A549 (cell line): ENCODE data around the gene NEURL2. TPM values are rescaled to one million over a fixed set of nuclear protein-coding genes. Genes with fewer than 3 reads are reported as not detected.

Experiments used
- ATAC-seq, 2 experiments: fragments of 200-7000 bp in 1 of 2; fragments of >200 bp in 1 of 2; cut with Nextera tagmentation in 1 of 2; cut with Tn5 transposase in 1 of 2; 3 replicates each; pipeline versions ENCODE4 v1.8.0 to v1.9.1; 2018 to 2020; ENCODE audit warnings: mild to moderate bottlenecking in 1 of 2, moderate library complexity in 1 of 2
- CTCF ChIA-PET: fragments of 300-600 bp; sonication (Branson Sonifier 250); formaldehyde crosslinking; extraction: SDS; loops from one replicate; lab custom pipeline; 2021; ENCODE audit warnings: antibody characterized with exemption, inconsistent platforms; lab: Yijun Ruan, JAX
- POLR2A ChIA-PET: fragments of 350-600 bp; formaldehyde crosslinking; extraction: SDS; loops from one replicate; lab custom pipeline; 2021; ENCODE audit warnings: antibody characterized with exemption, inconsistent platforms; lab: Yijun Ruan, JAX
- DNase-seq, 2 experiments: peaks; one replicate each; pipeline versions ENCODE4 v3.0.0 to v3.0.0-alpha.2; 2011 to 2016; ENCODE audit warnings: low read depth in 1 of 2, low spot score in 1 of 2
- FAIRE-seq: peaks from 2 replicates; lab custom pipeline; 2011; peaks lifted over from hg19 to GRCh38; lab: Jason Lieb, UNC
- H3K27ac ChIP-seq, 2 experiments: fragments of >200 bp; sonication (Bioruptor Twin); formaldehyde crosslinking; 3 replicates each; pipeline ENCODE4 v1.5.1; 2016 to 2017
- H3K4me1 ChIP-seq: fragments of >200 bp; sonication (Bioruptor Twin); formaldehyde crosslinking; 3 replicates; pipeline ENCODE4 v1.6.1; 2016
- H3K4me2 ChIP-seq: fragments of >200 bp; sonication (Bioruptor Twin); formaldehyde crosslinking; 3 replicates; pipeline ENCODE4 v1.6.1; 2016
- H3K4me3 ChIP-seq: fragments of >200 bp; sonication (Bioruptor Twin); formaldehyde crosslinking; 3 replicates; pipeline ENCODE4 v1.5.1; 2016
- H3K9me3 ChIP-seq: fragments of >200 bp; sonication (Bioruptor Twin); formaldehyde crosslinking; 3 replicates; pipeline ENCODE4 v1.6.1; 2016
- CEBPB ChIP-seq, 2 experiments: fragments of >200 bp in 1 of 2; sonication (Bioruptor Twin) in 1 of 2; formaldehyde crosslinking in 1 of 2; IDR thresholded peaks; 2 replicates each; pipeline ENCODE4 v1.6.1; 2012 to 2016
- CHD4 ChIP-seq: fragments of 200-600 bp; sonication (generic); IDR thresholded peaks from 2 replicates; pipeline ENCODE4 v1.6.1; 2016; ENCODE audit warnings: antibody characterized with exemption, mild to moderate bottlenecking, borderline replicate concordance
- ELK1 ChIP-seq: fragments of 150-350 bp; IDR thresholded peaks from 2 replicates; pipeline ENCODE4 v1.6.1; 2014; ENCODE audit warnings: low read depth, mild to moderate bottlenecking, low read length
- ESRRA ChIP-seq: fragments of 150-350 bp; IDR thresholded peaks from 2 replicates; pipeline ENCODE4 v1.6.1; 2014; ENCODE audit warnings: mild to moderate bottlenecking, low read length, borderline replicate concordance
- GATA3 ChIP-seq: IDR thresholded peaks from 2 replicates; pipeline ENCODE4 v1.6.1; 2012; ENCODE audit warnings: borderline replicate concordance
- HES2 ChIP-seq: fragments of >200 bp; sonication (Bioruptor Twin); formaldehyde crosslinking; IDR thresholded peaks from 2 replicates; pipeline ENCODE4 v1.6.1; 2016
- HOXA7 ChIP-seq: fragments of 250-450 bp; sonication (Bioruptor Pico); IDR thresholded peaks from 2 replicates; pipeline ENCODE4 v1.5.0; 2020; ENCODE audit warnings: mild to moderate bottlenecking, moderate library complexity
- HOXB13 ChIP-seq: fragments of 250-450 bp; sonication (Bioruptor Pico); IDR thresholded peaks from 2 replicates; pipeline ENCODE4 v1.5.0; 2020; ENCODE audit warnings: low read depth, mild to moderate bottlenecking, moderate library complexity
- HOXB5 ChIP-seq: fragments of 250-450 bp; sonication (Bioruptor Pico); IDR thresholded peaks from 2 replicates; pipeline ENCODE4 v1.5.0; 2020; ENCODE audit warnings: mild to moderate bottlenecking, moderate library complexity
- JUN ChIP-seq, 2 experiments: fragments of >200 bp; sonication (Bioruptor Twin); formaldehyde crosslinking; IDR thresholded peaks; 2 replicates in 1 of 2; 3 replicates in 1 of 2; pipeline ENCODE4 v1.6.1; 2016 to 2017
- KDM5A ChIP-seq: fragments of 200-600 bp; sonication (generic); IDR thresholded peaks from 2 replicates; pipeline ENCODE4 v1.6.1; 2016; ENCODE audit warnings: antibody characterized with exemption, mild to moderate bottlenecking
- NPAS2 ChIP-seq: fragments of 250-450 bp; sonication (Bioruptor Pico); IDR thresholded peaks from 2 replicates; pipeline ENCODE4 v1.8.0; 2022; ENCODE audit warnings: mild to moderate bottlenecking, moderate library complexity, borderline replicate concordance
- NR3C1 ChIP-seq: fragments of >200 bp; sonication (Bioruptor Twin); formaldehyde crosslinking; IDR thresholded peaks from 3 replicates; pipeline ENCODE4 v1.6.1; 2017
- PBX3 ChIP-seq: IDR thresholded peaks from 2 replicates; pipeline ENCODE4 v1.6.1; 2012
- POLR2A ChIP-seq: IDR thresholded peaks from 2 replicates; pipeline ENCODE4 v1.6.1; 2012; ENCODE audit warnings: mild to moderate bottlenecking, low read length
- SMC3 ChIP-seq: fragments of >200 bp; sonication (Bioruptor Twin); formaldehyde crosslinking; IDR thresholded peaks from 3 replicates; pipeline ENCODE4 v1.6.1; 2018; ENCODE audit warnings: inconsistent platforms
- SREBF2 ChIP-seq: fragments of 450-650 bp; IDR thresholded peaks from 2 replicates; pipeline ENCODE4 v1.6.1; 2014; ENCODE audit warnings: mild to moderate bottlenecking, moderate library complexity
- TFCP2L1 ChIP-seq: fragments of 250-450 bp; sonication (Bioruptor Pico); IDR thresholded peaks from 2 replicates; pipeline ENCODE4 v1.5.0; 2021; ENCODE audit warnings: mild to moderate bottlenecking
- TP53 ChIP-seq: fragments of 250-450 bp; sonication (Bioruptor Pico); IDR thresholded peaks from 2 replicates; pipeline ENCODE4 v1.5.0; 2021; ENCODE audit warnings: mild to moderate bottlenecking, moderate library complexity
- ZC3H11A ChIP-seq: fragments of 450-650 bp; IDR thresholded peaks from 2 replicates; pipeline ENCODE4 v1.6.1; 2014; ENCODE audit warnings: antibody characterized with exemption, mild to moderate bottlenecking
- ZFP36 ChIP-seq: fragments of 450-650 bp; IDR thresholded peaks from 2 replicates; pipeline ENCODE4 v1.6.1; 2014; ENCODE audit warnings: borderline replicate concordance; ENCODE audit not compliant: partially characterized antibody
- WGBS: methylation state at CpG from one replicate; pipeline ENCODE4 v1.1.6; 2017; ENCODE audit errors: missing lambda C conversion rate; 5-methylcytosine and 5-hydroxymethylcytosine counted together
- polyA plus RNA-seq, 4 experiments: library from polyadenylated mRNA; depleted of rRNA in 3 of 4; stranded (reverse); fragments of >200 nt; fragmentation: RNase III in 1 of 4; extraction: RNeasy Plus Mini Kit Qiagen cat#74134 plus additional on column Dnase treatment in 1 of 4; gene quantifications; 2 replicates in 3 of 4; 3 replicates in 1 of 4; pipeline ENCODE4 v1.2.3, GENCODE V29; 2011 to 2017

NEURL2 gene
- polyA plus RNA-seq, 2 of the 4 experiments (the other 2 are of a cell fraction) = 0.57 to 1.4 TPM

- Histone ChIP-seq H3K4me2 (no peak overlapping the region), H3K4me1 (no peaks in the 10 kb centered on the region), H3K9me3 (no peaks in the 10 kb centered on the region), H3K4me3 (no peak overlapping the region), H3K27ac (no peak overlapping the region)
- DNase-seq (no peak), ATAC-seq (no peak; a peak in 1 of 6 replicates), FAIRE-seq (no peak)
- POLR2A ChIA-PET = interaction anchor here (0.6 kb wide), 1 partner anchor 40 kb away, joined by 3 read pairs; the partner anchor contains the start of gene ZSWIM1
- CTCF ChIA-PET = interaction anchor here (0.6 to 2.2 kb wide), 6 partner anchors 10 to 156 kb away, joined by 3 to 6 read pairs (median 4); no protein-coding TSS in a partner anchor
- 97% methylated on average over 9 of the region's 10 CpGs for WGBS
- no peak for TF ChIP-seq CEBPB (IDR thresholded peaks at IDR 0.05)
- TF ChIP-seq TP53 (CRISPR knock-in tag) = no peak
- TF ChIP-seq KDM5A = no peak
- TF ChIP-seq PBX3 = no peak
- TF ChIP-seq TFCP2L1 (CRISPR knock-in tag) = no peak
- no peak for TF ChIP-seq NPAS2 (CRISPR knock-in tag)
- TF ChIP-seq HOXB13 (CRISPR knock-in tag) = no peak
These were observed 49.4 kb downstream of the NEURL2 start for GRCh38 chr20:45841407-45842129.

- POLR2A ChIA-PET = interaction anchor here (1.7 kb wide), 1 partner anchor 40 kb away, joined by 5 read pairs; no protein-coding TSS in a partner anchor
- ATAC-seq = no peak; a peak in 1 of 6 replicates
- TF ChIP-seq HES2 = no peak
- no peak for TF ChIP-seq PBX3
- no peak for TF ChIP-seq HOXA7 (CRISPR knock-in tag)
- TF ChIP-seq GATA3 = no peak
- no peak for TF ChIP-seq ESRRA
- TF ChIP-seq NR3C1 = no peak
- TF ChIP-seq JUN (IDR thresholded peaks at IDR 0.05) = no peak
- no peak for TF ChIP-seq POLR2A
- TF ChIP-seq HOXB5 (CRISPR knock-in tag) = no peak
- TF ChIP-seq ELK1 = no peak
- no peak for TF ChIP-seq SMC3
- no peak for TF ChIP-seq ZC3H11A
- no peak for TF ChIP-seq TFCP2L1 (CRISPR knock-in tag)
- no peak for TF ChIP-seq CHD4
- no peak for TF ChIP-seq ZFP36
- no peak for TF ChIP-seq SREBF2
- TF ChIP-seq, all 56 proteins: peak for 0
These were observed 50.3 kb downstream of the NEURL2 start for GRCh38 chr20:45840700-45841198.

More at GRCh38 chr20:45840700-45841198, 50.3 kb downstream of the NEURL2 start:
- Histone ChIP-seq H3K4me1 (no peaks in the 10 kb centered on the region), H3K9me3 (no peaks in the 10 kb centered on the region), H3K4me2 (no peak overlapping the region), H3K4me3 (no peak overlapping the region), H3K27ac (no peak overlapping the region)
- DNase-seq (no peak), FAIRE-seq (no peak)
- 93% methylated on average over 15 of the region's 25 CpGs for WGBS
- CTCF ChIA-PET = interaction anchor here (0.6 to 2.2 kb wide), 3 partner anchors 27 to 157 kb away, joined by 3 to 6 read pairs (median 6); no protein-coding TSS in a partner anchor

Other genes starting within 250 kb of the NEURL2 start
- not detected in 2 replicates for gene WFDC11, start 221.0 kb downstream of the NEURL2 start, polyA plus RNA-seq (2011; rRNA removed)
- gene WFDC11, start 221.0 kb downstream of the NEURL2 start, polyA plus RNA-seq (2017; fragmentation: RNase III; extraction: RNeasy Plus Mini Kit Qiagen cat#74134 plus additional on column Dnase treatment) = not detected in 3 replicates
- not detected in 2 replicates for gene WFDC13, start 189.2 kb downstream of the NEURL2 start, polyA plus RNA-seq (2011; rRNA removed)
- gene WFDC13, start 189.2 kb downstream of the NEURL2 start, polyA plus RNA-seq (2017; fragmentation: RNase III; extraction: RNeasy Plus Mini Kit Qiagen cat#74134 plus additional on column Dnase treatment) = not detected in 3 replicates
- gene WFDC10B, start 186.2 kb downstream of the NEURL2 start, polyA plus RNA-seq (2011; rRNA removed) = not detected in 2 replicates
- gene WFDC10B, start 186.2 kb downstream of the NEURL2 start, polyA plus RNA-seq (2017; fragmentation: RNase III; extraction: RNeasy Plus Mini Kit Qiagen cat#74134 plus additional on column Dnase treatment) = not detected in 3 replicates
- gene SPINT4, start 168.9 kb downstream of the NEURL2 start, polyA plus RNA-seq (2011; rRNA removed) = not detected in 2 replicates
- not detected in 3 replicates for gene SPINT4, start 168.9 kb downstream of the NEURL2 start, polyA plus RNA-seq (2017; fragmentation: RNase III; extraction: RNeasy Plus Mini Kit Qiagen cat#74134 plus additional on column Dnase treatment)
- gene WFDC3, start 99.3 kb downstream of the NEURL2 start, polyA plus RNA-seq (2011; rRNA removed) = 0.34 TPM in 1 of 2 replicates, not detected in the other
- gene WFDC3, start 99.3 kb downstream of the NEURL2 start, polyA plus RNA-seq (2017; fragmentation: RNase III; extraction: RNeasy Plus Mini Kit Qiagen cat#74134 plus additional on column Dnase treatment) = not detected in 3 replicates
- gene DNTTIP1, start 99.3 kb downstream of the NEURL2 start, polyA plus RNA-seq (2011; rRNA removed) = 34.1 and 38.3 TPM in 2 replicates
- 24.9 to 26.0 TPM (median 25.3 TPM) in 3 replicates for gene DNTTIP1, start 99.3 kb downstream of the NEURL2 start, polyA plus RNA-seq (2017; fragmentation: RNase III; extraction: RNeasy Plus Mini Kit Qiagen cat#74134 plus additional on column Dnase treatment)
- gene UBE2C, start 78.6 kb downstream of the NEURL2 start, polyA plus RNA-seq (2011; rRNA removed) = 123 and 137 TPM in 2 replicates
- 188 to 212 TPM (median 189 TPM) in 3 replicates for gene UBE2C, start 78.6 kb downstream of the NEURL2 start, polyA plus RNA-seq (2017; fragmentation: RNase III; extraction: RNeasy Plus Mini Kit Qiagen cat#74134 plus additional on column Dnase treatment)
- gene TNNC2, start 63.9 kb downstream of the NEURL2 start, polyA plus RNA-seq (2011; rRNA removed) = 0.23 TPM in 1 of 2 replicates, not detected in the other
- gene TNNC2, start 63.9 kb downstream of the NEURL2 start, polyA plus RNA-seq (2017; fragmentation: RNase III; extraction: RNeasy Plus Mini Kit Qiagen cat#74134 plus additional on column Dnase treatment) = 0.17 to 0.22 TPM in 2 of 3 replicates, not detected in the other
- gene SNX21, start 57.4 kb downstream of the NEURL2 start, polyA plus RNA-seq (2011; rRNA removed) = 4.0 and 4.1 TPM in 2 replicates
- gene SNX21, start 57.4 kb downstream of the NEURL2 start, polyA plus RNA-seq (2017; fragmentation: RNase III; extraction: RNeasy Plus Mini Kit Qiagen cat#74134 plus additional on column Dnase treatment) = 4.9 to 7.7 TPM (median 7.0 TPM) in 3 replicates
- gene ACOT8, start 33.8 kb downstream of the NEURL2 start, polyA plus RNA-seq (2011; rRNA removed) = 18.5 and 19.8 TPM in 2 replicates
- gene ACOT8, start 33.8 kb downstream of the NEURL2 start, polyA plus RNA-seq (2017; fragmentation: RNase III; extraction: RNeasy Plus Mini Kit Qiagen cat#74134 plus additional on column Dnase treatment) = 12.6 to 14.7 TPM (median 14.0 TPM) in 3 replicates
- 1.3 and 1.9 TPM in 2 replicates for gene ZSWIM3, start 33.6 kb downstream of the NEURL2 start, polyA plus RNA-seq (2011; rRNA removed)
- gene ZSWIM3, start 33.6 kb downstream of the NEURL2 start, polyA plus RNA-seq (2017; fragmentation: RNase III; extraction: RNeasy Plus Mini Kit Qiagen cat#74134 plus additional on column Dnase treatment) = 1.0 to 1.1 TPM (median 1.1 TPM) in 3 replicates
- gene ZSWIM1, start 10.0 kb downstream of the NEURL2 start, polyA plus RNA-seq (2011; rRNA removed) = 4.7 and 7.6 TPM in 2 replicates
- gene ZSWIM1, start 10.0 kb downstream of the NEURL2 start, polyA plus RNA-seq (2017; fragmentation: RNase III; extraction: RNeasy Plus Mini Kit Qiagen cat#74134 plus additional on column Dnase treatment) = 5.8 to 6.6 TPM (median 6.1 TPM) in 3 replicates
- 0.31 and 0.54 TPM in 2 replicates for gene SPATA25, start 3.6 kb downstream of the NEURL2 start, polyA plus RNA-seq (2011; rRNA removed)
- 0.59 to 1.3 TPM (median 0.77 TPM) in 3 replicates for gene SPATA25, start 3.6 kb downstream of the NEURL2 start, polyA plus RNA-seq (2017; fragmentation: RNase III; extraction: RNeasy Plus Mini Kit Qiagen cat#74134 plus additional on column Dnase treatment)
- 53.1 and 61.2 TPM in 2 replicates for gene CTSA, start 127 bp upstream of the NEURL2 start, polyA plus RNA-seq (2011; rRNA removed)
- gene CTSA, start 127 bp upstream of the NEURL2 start, polyA plus RNA-seq (2017; fragmentation: RNase III; extraction: RNeasy Plus Mini Kit Qiagen cat#74134 plus additional on column Dnase treatment) = 76.4 to 95.6 TPM (median 93.2 TPM) in 3 replicates
- gene PLTP, start 20.9 kb upstream of the NEURL2 start, polyA plus RNA-seq (2011; rRNA removed) = 2.7 and 4.5 TPM in 2 replicates
- 0.97 to 1.6 TPM (median 1.5 TPM) in 3 replicates for gene PLTP, start 20.9 kb upstream of the NEURL2 start, polyA plus RNA-seq (2017; fragmentation: RNase III; extraction: RNeasy Plus Mini Kit Qiagen cat#74134 plus additional on column Dnase treatment)
- 19.7 and 24.3 TPM in 2 replicates for gene PCIF1, start 43.5 kb upstream of the NEURL2 start, polyA plus RNA-seq (2011; rRNA removed)
- 18.7 to 21.6 TPM (median 21.4 TPM) in 3 replicates for gene PCIF1, start 43.5 kb upstream of the NEURL2 start, polyA plus RNA-seq (2017; fragmentation: RNase III; extraction: RNeasy Plus Mini Kit Qiagen cat#74134 plus additional on column Dnase treatment)
- gene ZNF335, start 81.0 kb upstream of the NEURL2 start, polyA plus RNA-seq (2011; rRNA removed) = 7.3 and 8.4 TPM in 2 replicates
- 9.1 to 10.3 TPM (median 9.3 TPM) in 3 replicates for gene ZNF335, start 81.0 kb upstream of the NEURL2 start, polyA plus RNA-seq (2017; fragmentation: RNase III; extraction: RNeasy Plus Mini Kit Qiagen cat#74134 plus additional on column Dnase treatment)
- gene MMP9, start 117.7 kb upstream of the NEURL2 start, polyA plus RNA-seq (2011; rRNA removed) = 0.09 and 0.12 TPM in 2 replicates
- 0.06 to 0.34 TPM (median 0.24 TPM) in 3 replicates for gene MMP9, start 117.7 kb upstream of the NEURL2 start, polyA plus RNA-seq (2017; fragmentation: RNase III; extraction: RNeasy Plus Mini Kit Qiagen cat#74134 plus additional on column Dnase treatment)
- gene SLC12A5, start 138.0 kb upstream of the NEURL2 start, polyA plus RNA-seq (2011; rRNA removed) = 3.0 and 3.5 TPM in 2 replicates
- gene SLC12A5, start 138.0 kb upstream of the NEURL2 start, polyA plus RNA-seq (2017; fragmentation: RNase III; extraction: RNeasy Plus Mini Kit Qiagen cat#74134 plus additional on column Dnase treatment) = 10.8 to 11.7 TPM (median 11.5 TPM) in 3 replicates
- gene NCOA5, start 198.8 kb upstream of the NEURL2 start, polyA plus RNA-seq (2011; rRNA removed) = 22.2 and 28.0 TPM in 2 replicates
- 26.2 to 27.2 TPM (median 27.1 TPM) in 3 replicates for gene NCOA5, start 198.8 kb upstream of the NEURL2 start, polyA plus RNA-seq (2017; fragmentation: RNase III; extraction: RNeasy Plus Mini Kit Qiagen cat#74134 plus additional on column Dnase treatment)
- 5.2 and 7.0 TPM in 2 replicates for gene CD40, start 227.1 kb upstream of the NEURL2 start, polyA plus RNA-seq (2011; rRNA removed)
- 4.7 to 5.7 TPM (median 4.9 TPM) in 3 replicates for gene CD40, start 227.1 kb upstream of the NEURL2 start, polyA plus RNA-seq (2017; fragmentation: RNase III; extraction: RNeasy Plus Mini Kit Qiagen cat#74134 plus additional on column Dnase treatment)